NCI-H2081 treated with DMSO at 0.1 percent for 48 hours (cell line): Measurements from ENCODE around the gene THRB.

ENCODE experiments used
- DNase-seq: peaks from one replicate; lab custom pipeline; 2025; lab: John Stamatoyannopoulos, UW

Gene THRB

DNA sequence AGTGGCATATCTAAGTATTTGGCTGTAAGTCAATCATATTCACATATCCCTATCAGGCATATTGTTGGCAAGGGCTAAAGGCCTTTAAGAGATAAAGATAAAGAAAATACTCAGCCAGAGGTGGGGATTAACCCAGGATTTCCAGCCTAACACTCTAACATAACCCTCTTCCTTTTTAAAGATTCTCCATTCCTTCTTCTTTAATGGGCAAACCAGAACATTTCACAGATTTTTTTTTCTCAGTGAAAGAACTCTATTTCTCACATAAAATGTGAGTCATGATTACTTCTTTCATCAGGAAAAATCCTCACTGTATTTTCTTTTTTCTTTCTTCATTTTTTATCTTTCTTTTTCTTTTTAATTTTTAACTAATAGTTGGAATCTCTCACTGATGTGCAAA lies 349.2 kb downstream of the THRB start:
- no peak for DNase-seq

GRCh38 chr3:24142127-24142526 lies 352.5 kb downstream of the THRB start:
- DNase-seq, result no peak

GRCh38 chr3:24141548-24141947 lies 353.1 kb downstream of the THRB start:
- DNase-seq, result no peak

GRCh38 chr3:24139463-24140412 lies 354.9 kb downstream of the THRB start:
- DNase-seq, result no peak

DNA sequence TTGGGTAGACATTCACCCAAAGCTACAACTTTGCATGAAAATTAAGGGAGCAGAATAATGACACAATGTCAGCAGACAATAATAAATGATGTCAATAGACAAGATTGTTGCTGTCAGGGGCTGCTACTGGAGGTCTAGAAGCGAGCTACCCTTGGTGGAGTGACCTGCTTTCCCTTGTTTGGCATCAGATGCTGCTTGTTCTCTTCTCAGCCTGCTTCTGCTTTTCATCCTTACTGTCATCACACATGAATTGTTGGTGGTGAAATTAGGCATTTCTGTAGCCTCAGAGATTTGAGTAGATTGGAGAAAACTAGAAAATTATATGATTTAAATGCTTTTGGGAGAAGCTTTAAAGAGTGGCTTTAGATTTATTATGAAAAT lies 355.8 kb downstream of the THRB start:
- DNase-seq, result no peak

DNA sequence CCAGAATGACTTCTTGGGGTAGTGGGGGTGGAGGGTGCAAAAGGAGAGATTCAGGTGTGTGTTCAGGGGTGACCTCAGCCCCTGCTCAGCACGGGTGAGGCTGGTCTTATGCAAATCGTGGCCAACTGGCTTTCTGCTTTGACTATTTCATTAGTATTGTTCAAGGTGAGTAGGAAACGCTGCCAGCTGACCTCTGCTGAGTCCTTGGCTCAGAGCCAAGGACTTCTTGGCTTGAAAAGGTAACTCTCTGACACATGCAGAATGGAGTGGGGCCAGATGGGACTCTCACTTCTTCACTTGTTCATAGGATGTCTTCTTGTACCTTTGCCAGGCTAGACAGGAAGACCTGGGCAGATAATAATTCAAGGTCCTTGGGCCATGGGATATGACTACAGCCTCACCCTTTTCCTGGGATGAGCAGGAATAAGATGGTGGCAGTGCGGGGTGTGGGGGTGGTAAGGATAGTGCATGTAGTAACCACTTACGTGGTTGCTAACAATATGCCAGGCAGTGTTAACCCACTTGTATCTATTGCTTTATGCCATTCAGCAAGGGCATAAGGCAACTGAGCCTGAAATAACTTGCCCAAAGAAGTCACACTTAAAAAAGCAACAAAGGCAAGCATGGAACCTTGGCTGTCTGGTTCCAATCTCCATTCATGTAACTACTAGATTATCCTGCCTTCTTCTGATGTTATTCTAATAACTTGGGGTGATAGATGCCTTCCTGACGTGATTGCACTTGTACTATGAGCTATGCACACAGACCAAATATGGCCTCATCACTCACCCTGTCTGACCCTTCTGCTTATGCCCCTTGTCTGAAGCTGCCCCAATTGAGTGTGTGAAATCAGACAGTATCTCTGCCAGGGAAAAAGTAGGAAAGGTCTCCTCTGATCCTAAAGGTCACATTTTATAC lies 356.4 kb downstream of the THRB start:
- no peak for DNase-seq

- no peak for DNase-seq
These were observed 357.3 kb downstream of the THRB start for GRCh38 chr3:24137334-24137733.

- no peak for DNase-seq
These were observed 357.9 kb downstream of the THRB start for GRCh38 chr3:24136624-24137310.

DNA sequence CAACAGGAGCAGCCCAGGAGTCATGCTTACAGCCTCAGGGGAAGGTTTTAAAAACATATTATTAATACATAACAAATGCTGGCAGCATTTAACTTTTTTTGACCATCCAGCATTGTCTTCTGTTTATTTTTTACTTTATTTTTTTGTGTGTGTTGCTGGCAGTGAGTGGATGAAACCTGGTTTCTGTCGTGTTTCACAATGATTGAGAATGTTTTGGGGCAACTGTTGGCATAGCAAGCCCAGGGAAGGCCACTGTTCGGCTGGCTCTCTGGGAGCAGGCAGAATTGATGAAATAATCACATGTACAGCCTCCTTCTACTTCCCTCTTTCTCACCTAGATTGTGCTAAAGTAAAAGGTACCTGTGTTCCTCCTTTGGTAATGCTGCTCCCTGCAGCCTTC lies 359.4 kb downstream of the THRB start:
- DNase-seq, result no peak

- DNase-seq, result no peak
These were observed 360.7 kb downstream of the THRB start for GRCh38 chr3:24133942-24134341.

GRCh38 chr3:24133436-24133835 lies 361.2 kb downstream of the THRB start:
- no peak for DNase-seq

- DNase-seq, result no peak
These were observed 365.1 kb downstream of the THRB start for GRCh38 chr3:24129549-24129948.

DNA sequence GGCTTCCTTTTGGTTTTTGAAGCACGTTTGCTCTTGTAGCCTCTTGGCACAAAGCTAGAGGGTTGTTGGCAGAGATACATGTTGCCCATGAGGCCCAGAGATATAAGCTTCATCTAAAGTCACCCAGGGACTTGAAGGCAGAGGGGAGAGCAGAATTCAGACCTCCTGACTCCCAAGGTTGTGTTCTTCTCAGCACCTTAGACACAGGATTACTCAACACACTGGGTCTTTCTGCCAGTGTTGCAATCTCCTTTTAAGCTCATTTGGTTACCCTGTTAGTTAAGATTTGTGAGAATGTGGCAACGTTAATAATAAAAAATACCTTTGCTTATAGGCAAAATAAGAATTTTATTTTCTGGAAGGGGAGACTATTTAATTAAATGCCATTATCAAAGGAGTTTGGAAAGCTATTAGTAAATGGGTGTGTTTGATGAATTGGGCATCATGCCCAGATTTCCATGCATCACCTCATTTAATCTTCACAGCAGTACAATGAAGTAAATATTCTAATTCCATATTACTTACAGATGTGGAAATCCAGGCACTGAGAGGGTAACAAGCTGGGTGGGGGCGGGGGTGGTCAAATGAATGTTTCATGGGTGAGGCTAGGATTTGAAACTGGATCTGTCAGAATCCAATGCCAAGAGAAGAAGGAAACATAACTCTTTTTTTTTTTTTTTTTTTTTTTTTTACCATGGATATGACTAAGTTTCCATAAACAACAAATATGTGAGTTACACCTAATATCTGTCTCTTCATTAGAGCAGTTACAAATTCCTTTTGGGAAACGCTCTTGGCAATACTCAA lies 366.2 kb downstream of the THRB start:
- no peak for DNase-seq

DNA sequence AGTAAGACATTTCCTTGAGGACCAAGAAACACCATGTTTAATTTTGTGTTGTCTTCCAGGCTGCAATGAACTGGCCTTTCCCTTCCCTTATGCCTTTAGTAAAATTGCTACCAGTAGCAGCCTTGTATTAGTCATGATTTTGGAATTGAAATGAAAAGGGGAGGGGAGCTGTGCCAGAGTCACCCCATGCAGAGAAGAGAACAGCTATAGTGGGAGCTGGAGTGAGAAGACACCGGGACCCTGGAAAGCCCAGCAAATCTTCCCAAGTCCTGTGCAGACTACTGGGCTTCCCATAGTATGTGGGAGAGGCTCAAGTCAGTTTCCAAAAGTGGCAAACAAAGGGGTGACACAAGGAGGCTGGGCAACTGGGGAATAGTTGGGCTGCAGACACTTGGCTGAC lies 371.1 kb downstream of the THRB start:
- DNase-seq, result no peak

DNA sequence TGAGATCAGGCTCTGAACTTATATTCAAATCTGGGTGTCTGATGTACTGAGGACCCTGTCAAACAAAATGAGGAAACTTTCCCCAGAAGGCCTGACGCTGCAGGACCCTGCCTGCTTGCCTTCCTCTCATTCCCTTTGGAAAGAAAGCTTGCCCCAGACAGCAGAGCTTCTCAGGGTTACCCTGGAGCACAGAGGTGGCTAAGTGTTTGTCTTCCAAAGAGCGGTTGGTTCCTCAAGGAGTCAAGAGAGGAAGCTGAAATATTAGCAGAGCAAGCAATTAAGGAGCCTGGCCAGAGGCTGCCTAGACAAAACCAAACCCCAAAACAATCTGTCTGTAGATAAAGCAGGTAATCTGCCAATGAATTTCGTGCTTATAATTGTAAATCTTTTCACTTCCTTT lies 374.2 kb downstream of the THRB start:
- no peak for DNase-seq

- no peak for DNase-seq
These were observed 375.3 kb downstream of the THRB start for GRCh38 chr3:24119321-24119751.

DNA sequence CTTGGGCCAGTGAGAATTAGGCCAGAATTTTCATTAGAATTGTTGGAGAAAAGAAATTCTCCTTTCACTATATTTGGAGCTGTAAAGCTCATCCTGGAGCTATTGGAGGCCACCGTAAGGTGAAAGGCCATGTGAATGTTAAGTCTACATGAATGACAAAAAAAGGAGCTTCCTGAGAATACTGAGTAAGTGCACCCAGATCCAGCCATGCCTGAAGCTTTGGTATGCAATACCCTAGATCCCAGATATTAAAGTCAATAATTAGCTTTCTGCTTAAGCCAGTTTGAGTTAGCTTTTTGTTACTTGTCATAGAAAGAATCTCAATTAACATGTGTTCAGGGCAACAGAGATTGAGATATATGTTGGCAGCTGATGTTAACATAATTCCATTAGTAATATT lies 377.1 kb downstream of the THRB start:
- no peak for DNase-seq

GRCh38 chr3:24111711-24112110 lies 382.9 kb downstream of the THRB start:
- DNase-seq, result no peak

DNA sequence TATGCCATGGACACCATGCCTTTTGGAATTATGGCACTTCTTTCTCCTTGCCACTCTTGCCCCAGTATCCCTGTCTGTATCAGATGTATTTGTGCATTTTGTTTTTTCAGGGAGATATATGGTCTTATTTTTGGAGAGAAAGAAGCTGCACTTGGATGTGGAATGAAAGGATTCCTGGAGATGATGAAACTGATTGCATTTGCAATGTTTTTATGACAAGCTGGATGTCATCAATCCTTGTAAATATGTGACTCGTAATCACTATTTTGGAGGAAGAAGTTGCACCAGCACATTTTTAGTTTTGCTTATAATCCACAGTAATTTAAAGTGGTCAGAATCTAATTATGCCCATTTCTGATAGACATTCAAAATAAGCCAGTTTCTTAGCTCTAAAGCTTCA lies 384.6 kb downstream of the THRB start:
- DNase-seq, result no peak

DNA sequence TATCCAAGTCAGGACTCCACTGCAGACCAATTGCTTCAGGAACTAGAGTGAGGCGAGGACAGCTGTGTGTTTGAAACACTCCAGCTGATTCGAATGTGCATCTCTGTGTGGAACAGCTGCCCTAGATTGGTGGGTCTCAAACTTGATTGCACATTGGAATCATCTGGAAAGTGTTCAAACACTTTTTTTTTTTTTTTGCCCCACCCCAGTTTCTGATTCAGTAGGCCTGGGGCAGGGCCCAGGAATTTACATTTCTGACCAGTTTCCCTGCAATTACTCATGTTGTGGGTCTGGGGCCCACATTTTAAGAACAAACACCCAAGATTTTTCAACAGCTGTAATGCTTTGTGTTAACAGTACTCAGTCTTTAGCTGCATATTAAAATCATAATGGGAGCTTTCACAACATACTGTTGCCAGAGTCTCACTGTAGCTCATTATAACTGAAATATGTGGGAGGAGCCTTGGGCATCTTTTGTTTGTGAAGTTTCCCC lies 392.9 kb downstream of the THRB start:
- no peak for DNase-seq

DNA sequence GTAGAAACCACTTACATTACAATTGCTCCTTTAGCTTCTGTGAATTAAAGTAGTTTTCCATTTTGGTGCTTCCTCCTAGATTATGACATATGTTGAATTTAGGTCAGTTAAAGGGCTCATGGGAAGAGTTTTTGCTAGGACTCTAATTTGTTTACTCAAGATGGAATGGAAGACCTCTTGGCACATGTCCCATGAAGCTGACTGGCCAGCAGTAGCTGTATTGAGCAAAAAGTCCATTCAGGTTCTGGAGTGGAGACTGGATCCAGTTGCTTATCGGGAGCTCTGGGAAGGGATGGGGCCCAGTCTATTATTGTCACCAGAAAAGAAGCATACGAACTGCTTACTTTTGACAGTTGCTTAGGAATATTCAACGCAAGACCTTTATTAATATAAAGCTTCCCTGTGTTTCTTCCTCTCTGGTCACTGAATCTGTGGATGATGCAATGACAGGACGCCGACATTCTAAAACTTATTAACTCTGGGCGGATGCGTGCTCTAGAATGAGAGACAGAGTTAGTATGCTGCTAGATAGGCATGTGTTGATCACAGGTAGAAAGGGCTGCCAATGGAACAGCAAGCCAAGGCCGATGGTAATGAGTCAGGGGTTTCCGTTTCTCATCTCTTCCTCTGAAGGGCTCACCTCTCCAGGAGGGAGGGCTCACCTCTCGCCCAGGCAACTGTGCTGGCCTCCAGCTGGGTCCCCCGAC lies 393.8 kb downstream of the THRB start:
- no peak for DNase-seq
